GM18519 (cell line): ENCODE results near the gene WDPCP.
"Not testable (repeated sequence)": the region's sequence is repeated elsewhere in the genome, so short reads cannot be mapped to it uniquely, and the experiment has no call there.

ENCODE experiments used
- ATAC-seq: cut with Tn5 transposase; IDR thresholded peaks from one replicate; pipeline ENCODE4 v1.9.1; 2021; ENCODE audit warnings: mild to moderate bottlenecking, moderate library complexity; ENCODE audit not compliant: unreplicated experiment, low FRiP score

The WDPCP gene

DNA sequence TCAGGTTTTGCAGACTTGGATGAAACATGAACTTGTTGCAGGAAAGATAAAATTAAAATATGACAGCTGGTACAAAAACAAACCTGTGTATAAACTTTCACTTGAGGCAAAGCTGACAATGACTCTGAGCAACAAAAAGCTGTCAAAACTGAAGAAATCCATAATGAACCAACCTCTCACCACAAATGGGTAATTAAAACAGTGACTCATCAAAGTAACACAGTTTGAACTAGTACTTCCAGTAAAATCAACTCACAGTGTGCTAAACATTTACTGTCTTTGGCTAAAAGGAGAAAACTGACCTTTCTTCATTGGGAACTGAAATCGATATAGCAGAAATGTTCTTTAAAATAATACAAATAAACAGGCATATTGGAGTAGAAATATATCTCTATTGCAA is 209.7 kb downstream of the WDPCP start:
- ATAC-seq, result no peak

DNA sequence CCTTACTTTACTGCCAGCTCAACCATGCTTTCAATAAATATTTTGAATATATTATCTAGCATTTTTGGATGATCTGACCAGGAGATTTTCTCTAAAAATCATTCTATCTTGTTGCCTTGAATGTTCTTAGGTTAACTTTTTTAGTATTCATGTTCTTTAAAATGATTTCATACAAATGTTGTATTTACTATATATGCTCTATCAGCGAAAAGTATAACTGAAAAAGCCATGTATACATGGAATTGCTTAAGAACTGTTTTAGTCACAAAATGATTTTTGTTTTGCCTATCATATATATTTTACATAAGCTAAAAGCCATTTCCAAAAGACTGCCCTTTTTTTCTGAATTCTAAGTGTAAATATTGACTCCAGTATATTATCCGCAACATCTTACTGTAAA is 213.9 kb downstream of the WDPCP start:
- no peak for ATAC-seq

DNA sequence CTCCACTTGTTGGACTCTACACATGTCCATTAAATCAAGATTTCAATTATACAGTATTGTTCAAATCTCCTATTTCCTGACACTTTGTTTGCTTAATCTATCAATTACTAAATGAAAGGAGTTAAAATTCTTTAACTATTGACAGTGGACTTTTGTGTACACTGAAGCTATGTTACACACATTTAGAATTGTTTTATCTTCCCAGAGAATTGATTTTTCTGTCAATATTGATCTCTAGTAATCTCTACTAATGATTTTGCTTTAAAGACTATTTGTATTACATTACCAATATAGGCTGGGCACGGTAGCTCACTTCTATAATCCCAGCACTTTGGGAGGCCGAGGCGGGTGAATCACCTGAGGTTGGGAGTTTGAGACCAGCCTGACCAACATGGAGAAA is 215.7 kb downstream of the WDPCP start:
- ATAC-seq, result no peak

DNA sequence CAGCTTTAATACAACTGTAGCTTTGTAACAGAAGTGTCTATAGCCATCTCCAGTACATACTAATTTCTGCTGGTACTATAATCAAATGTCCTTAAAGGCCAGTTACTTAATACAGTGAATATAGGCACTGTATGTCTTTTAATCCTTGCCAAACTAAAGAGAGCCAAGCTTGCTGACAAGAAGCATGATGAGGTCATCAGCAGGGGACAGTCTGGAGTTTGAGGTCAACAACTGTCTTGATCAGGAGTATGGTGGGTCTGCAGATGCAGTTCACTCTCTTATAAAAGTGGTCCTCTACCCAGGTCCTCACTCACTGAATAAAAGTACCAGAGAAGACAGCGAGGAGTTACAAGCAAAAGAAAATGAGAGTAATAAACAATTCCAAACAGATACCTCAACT is 219.1 kb downstream of the WDPCP start:
- ATAC-seq, result no peak

DNA sequence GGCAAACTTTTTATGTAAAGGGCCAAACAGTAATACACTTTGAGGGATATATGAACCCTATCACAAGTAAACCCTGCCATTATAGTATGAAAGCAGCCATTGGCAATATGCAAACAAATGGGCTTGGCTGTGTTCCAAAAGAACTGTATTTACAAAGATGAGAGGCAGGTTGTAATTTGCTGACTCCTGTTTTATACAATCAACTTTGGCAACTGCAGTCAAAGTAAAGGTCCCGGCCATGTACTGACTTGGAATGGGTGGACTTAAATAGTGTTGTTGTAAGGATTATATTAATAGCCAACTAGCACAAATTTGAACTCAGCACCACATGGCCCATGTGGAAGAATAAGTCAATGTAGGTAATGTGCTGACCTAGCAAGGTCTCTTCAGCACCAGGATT is 223.4 kb downstream of the WDPCP start:
- ATAC-seq, result no peak

DNA sequence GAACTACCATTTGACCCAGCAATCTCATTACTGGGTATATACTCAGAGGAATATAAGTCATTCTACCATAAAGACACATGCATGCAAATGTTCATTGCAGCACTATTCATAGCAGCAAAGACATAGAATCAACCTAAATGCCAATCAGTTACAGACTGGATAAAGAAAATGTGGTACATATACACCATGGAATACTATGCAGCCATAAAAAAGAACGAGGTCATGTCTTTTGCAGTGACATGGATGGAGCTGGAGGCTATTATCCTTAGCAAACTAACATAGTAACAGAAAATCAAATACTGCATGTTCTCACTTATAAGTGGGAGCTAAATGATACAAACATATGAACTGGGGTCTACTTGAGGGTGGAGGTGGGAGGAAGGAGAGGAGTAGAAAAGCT is 230.6 kb downstream of the WDPCP start:
- not testable (repeated sequence) for ATAC-seq

DNA sequence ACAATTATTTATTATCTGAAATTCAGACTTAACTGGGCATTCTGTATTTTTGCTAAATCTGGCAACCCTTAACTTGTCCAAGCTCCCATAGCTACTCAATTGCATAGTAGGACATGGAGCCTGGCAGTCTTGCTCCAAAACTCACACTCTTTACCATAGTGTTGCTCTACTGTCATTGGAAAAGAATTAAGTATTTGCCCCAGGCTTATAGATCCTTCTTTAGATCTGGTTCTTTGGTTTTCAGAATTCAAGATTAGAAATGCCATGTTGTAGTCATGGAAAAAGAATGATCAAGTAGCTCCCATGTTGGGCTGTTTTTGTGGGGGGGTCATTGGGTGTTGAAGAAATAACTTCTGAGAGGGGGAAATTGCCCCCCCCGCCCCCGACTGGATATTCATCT is 240.9 kb downstream of the WDPCP start:
- ATAC-seq, result no peak

DNA sequence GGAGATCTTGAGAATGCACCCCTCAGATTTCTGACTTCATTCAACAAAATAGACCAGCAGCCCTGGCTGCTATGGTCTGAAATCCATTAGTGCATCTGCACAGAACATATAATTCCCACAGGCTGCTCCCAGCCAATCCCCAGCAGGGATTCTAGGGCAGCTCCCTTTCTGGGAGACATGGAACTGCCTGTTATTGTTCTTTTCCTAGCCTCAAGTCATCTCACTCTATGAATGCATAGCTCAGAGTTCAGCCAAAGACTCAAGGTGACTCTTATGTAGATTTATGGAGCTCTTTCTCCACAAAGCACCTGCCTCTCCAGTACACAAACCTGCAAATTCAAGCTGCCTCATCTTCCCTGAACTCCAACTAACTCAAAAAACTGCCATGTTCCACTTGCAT is 241.9 kb downstream of the WDPCP start:
- no peak for ATAC-seq

DNA sequence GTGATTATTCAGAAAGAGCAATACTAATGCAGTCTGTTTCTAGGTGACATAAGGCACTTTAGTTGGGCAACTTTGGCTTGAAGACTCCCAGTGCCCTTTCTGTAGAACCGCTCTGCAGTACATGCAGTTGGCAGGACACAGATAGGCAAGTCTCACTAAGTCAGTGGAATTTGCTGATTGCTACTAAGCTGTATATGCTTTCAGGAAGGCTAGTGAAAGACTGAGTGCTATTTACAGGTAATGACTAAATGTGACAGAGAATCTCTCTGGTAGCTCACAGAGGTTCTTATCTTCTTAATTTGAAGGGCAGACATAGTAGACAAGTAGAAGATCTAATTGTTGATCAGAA is 243.0 kb downstream of the WDPCP start:
- no peak for ATAC-seq

DNA sequence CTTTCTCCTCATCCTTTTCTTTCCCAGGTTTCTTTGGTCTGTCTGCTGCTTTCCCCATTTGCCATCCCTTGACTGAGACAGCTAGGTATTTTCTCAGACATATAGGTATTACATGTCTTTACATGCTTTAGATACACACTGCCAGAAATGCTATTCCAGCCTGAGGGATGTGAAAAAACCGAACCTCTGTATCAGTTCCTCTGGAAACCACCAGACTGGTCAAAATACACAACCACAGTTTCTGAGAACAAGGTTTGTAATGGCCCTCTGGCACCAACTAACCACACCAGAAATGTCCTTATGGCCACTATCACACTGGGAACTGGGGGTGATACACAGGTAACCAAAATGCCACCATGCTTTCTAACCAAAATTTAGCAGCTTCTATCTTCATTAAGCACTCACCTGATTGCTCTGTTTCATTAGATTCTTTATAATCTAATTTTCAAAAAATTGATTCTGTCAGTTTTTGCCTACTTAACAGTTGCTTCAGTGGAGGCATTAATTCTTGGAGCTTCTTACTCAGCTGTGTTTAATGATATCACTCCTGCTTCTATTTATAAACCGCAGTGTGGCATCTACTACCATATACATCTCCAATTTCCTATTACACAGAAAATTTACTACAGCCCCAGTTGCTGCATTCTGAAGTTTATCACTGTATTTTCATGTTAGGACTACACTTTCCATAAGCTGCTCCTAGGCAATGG is 243.5 kb downstream of the WDPCP start:
- no peak for ATAC-seq

DNA sequence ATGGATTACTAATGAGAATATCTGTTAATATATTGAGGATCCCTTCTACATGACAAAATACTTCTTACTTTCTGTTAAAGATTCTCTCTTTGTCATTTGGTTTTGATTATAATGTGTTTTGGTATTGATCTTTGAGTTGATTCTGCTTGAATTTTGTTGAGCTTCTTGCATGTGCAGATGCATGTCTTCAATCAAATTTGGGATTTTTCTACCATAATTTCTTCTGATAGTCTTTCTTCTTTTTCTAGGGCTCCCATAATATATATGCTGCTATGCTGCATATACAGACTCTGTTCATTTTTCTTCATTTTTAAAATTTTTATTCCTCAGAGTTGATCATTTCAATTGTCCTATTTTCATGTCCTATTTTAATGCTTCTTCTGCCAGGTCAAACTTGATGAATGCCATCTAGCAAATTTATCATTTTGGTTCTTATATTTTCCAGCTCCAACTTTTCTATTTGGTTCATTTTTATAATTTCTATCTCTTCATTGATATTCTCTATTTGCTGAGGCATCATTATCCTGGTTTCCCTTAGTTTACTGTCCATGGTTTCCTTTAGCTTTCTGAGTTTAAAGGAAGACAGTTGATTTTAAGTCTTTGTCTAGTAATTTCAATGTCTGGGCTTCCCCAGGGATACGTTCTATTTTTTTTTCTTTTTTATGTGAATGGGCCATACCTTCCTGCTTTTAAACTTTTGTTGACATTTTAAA is 244.7 kb downstream of the WDPCP start:
- no peak for ATAC-seq

DNA sequence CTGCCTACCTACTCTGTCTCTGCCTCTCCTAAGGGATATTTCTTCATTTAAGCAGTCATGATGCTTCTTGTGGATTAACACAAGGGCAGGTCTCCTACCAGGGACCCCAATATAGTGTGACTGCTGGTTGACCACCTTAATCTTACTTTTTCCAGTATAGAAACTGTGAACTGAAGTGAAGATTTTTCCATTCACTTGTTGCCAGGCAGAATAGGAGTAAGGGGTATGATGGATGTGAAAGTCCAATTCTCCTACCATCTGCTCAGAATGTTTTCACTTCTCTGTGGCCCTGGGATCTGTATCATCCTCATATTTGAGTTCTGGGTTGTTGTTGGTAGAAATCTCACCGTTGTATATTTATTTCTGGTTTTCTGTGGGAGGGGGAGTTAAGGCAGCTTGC is 247.8 kb downstream of the WDPCP start:
- no peak for ATAC-seq

DNA sequence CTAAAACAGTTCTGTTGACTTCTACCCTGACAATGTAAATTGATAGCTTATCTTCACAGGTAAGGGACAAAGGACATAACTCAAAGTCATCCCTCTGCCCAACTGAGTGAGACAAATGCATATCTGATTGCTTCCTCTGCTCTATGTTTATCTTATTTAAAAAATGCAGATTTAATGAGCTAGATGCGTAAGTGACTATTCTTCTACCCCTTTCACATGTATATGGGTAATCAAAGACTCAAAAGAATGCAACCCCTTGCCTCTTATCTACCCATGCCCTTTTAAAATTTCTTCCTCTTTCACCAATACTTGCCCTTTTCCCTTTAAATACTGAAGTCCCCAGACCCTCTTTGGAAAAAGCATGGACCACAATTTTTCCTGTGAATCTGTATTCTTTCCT is 253.4 kb downstream of the WDPCP start:
- ATAC-seq, result no peak

DNA sequence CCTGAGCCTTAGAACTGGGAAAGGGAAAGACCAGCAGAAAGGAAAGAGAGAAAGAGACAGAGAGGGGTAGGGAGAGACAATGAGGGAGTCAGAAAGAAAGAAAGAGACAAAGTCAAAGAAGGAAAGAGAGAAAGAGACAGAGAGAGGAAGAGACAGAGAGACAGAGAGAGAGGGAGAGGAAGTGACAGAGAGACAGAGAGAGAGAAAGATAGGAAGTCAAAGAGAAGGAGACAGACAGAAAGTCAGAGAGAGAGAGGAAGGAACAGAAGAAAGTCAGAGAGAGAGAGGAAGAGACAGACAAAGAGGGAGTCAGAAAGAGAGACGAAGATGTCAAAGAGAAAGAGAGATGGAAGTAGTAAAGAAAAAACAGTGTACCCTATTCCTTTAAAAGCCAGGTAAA is 261.8 kb downstream of the WDPCP start:
- ATAC-seq, result no peak

DNA sequence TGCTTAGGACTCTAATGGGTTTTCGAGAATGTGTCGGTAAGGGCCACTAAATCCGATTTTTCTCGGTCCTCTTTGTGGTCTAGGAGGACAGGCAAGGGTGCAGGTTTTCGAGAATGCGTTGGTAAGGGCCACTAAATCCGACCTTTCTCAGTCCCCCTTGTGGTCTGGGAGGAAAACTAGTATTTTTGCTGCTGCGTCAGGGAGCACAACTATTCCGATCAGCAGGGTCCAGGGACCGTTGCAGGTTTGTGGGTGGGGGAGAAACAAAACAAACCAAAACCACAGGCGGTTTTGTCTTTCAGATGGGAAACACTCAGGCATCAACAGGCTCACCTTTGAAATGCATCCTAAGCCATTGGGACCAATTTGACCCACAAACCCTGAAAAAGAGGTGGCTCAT is 264.6 kb downstream of the WDPCP start:
- not testable (repeated sequence) for ATAC-seq

DNA sequence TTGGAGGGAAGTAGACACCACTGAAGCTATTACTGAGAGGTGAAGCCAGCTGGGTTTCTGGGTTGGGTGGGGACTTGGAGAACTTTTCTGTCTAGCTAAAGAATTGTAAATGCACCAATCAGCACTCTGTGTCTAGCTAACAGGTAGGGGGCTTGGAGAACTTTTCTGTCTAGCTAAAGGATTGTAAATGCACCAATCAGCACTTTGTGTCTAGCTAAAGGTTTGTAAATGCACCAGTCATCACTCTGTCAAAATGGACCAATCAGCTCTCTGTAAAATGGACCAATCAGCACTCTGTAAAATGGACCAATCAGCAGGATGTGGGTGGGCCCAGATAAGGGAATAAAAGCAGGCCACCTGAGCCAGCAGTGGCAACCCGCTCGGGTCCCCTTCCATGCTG is 266.3 kb downstream of the WDPCP start:
- ATAC-seq, result not testable (repeated sequence)

DNA sequence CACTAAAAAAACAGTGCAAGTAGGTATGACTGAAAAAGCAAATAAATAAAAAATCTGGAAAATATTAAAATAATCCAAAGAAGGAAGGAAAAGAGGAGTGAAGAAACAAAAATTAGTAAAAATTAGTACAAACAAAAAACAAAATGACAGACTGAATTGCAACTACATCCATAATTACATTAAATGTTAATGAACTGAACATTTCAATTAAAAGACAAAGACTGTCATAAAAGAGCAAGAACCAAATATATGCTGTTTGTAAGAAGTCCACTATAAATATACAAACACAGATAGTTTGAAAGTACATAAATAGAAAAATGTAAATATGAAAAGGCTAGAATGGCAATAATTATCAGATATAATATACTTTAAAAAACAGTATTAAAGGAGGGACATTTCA is 267.6 kb downstream of the WDPCP start:
- ATAC-seq, result no peak

DNA sequence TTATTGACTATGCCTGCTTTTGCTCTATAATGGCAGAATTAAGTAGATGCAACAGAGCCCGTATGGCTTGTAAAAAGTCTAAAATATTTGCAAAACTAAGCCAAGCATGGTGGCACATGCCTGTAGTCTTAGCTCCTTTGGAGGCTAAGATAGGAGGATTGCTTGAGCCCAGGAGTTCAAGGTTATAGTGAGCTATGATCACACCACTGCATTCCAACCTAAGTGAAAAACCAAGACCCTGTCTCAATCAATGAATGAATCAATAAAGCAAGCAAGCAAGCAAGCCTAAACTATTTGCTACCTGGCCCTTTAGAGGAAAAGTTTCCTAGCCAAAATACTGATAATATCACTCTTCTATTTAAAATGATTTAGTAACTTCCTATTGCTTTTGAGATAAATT is 277.7 kb downstream of the WDPCP start:
- no peak for ATAC-seq

DNA sequence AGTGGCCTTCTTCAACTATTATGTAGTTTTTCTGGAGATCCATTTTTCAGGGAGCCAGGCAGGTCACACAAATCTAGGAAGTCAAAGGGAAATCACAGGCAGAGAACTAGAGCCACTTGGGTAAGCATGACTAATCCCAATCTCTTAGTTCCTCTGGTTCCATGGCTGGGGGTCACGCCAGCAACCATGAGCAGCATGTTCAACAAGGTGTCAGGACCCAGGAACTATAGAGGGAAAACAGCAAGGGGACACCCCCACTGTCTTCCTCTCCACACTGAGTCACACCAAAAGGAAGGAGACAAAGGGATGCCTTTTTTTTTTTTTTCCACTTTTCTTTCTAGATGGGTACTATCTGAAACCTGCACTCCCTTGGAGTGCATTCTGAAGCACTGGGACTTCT is 286.8 kb downstream of the WDPCP start:
- ATAC-seq, result no peak

DNA sequence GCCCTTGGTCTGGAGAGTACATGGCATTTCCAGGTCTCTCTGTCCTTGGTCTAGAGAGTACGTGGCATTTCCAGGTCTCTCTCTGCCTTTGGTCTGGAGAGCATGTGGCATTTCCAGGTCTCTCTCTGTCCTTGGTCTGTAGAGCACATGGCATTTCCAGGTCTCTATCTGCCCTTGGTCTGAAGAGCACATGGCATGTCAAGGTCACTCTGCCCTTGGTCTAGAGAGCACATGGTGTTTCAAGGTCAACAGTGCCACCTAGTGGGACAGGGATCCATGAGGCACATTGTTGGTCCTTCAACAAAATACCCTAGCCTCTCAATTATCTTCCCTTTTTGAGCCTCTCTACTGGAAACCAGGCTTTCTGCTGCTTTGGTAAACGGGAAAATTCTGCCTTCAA is 287.4 kb downstream of the WDPCP start:
- no peak for ATAC-seq

DNA sequence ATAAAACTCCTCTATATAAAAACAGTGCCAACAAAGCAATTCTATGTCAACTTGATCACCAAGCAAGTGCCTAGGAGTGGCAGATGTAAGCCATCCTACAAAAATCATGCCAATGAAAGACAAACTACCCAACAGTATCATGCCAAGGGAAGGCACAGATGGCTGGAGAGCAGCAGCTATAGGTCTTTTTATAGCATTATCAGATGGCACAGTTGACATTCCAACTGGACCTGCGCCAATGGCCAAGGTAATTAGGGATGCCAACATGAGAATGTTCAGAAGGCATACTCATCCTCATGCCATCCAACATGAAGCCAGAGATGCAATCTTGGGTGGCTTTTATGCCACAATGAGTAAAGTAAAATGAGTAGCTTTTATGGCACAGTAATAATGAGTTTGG is 300.3 kb downstream of the WDPCP start:
- ATAC-seq, result no peak

DNA sequence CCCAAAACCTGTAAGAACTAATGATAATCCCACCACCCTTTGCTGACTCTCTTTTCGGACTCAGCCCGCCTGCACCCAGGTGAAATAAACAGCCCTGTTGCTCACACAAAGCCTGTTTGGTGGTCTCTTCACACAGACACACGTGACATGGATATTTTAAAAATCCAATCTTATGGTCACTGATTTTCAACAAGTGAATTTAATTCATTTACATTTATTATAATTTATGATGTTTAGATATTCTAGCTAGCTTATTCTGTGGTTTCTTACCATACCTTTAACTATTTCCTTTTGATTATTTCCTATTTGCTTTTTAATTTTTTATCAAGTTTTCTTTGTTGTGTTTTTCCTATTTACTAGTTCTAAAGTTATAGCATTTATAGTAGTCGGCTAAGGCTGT is 301.8 kb downstream of the WDPCP start:
- ATAC-seq, result not testable (repeated sequence)
